GM18873 (cell line): ENCODE results near the gene RAB12.
"Not testable (repeated sequence)": the region's sequence is repeated elsewhere in the genome, so short reads cannot be mapped to it uniquely, and the experiment has no call there.

Experiments used
- ATAC-seq: cut with Tn5 transposase; IDR thresholded peaks from one replicate; pipeline ENCODE4 v1.9.1; 2021; ENCODE audit warnings: mild to moderate bottlenecking, moderate library complexity, moderate number of reproducible peaks; ENCODE audit not compliant: unreplicated experiment, low FRiP score

RAB12 gene

GRCh38 chr18:8610459-8610851, 1.2 kb downstream of the RAB12 start:
- no peak for ATAC-seq

- no peak for ATAC-seq
Observed at GRCh38 chr18:8611916-8612576, 2.8 kb downstream of the RAB12 start.

GRCh38 chr18:8614875-8615274, 5.6 kb downstream of the RAB12 start:
- no peak for ATAC-seq

- ATAC-seq: no peak
Observed at GRCh38 chr18:8615397-8616027, 6.3 kb downstream of the RAB12 start.

GRCh38 chr18:8616028-8616401, 6.8 kb downstream of the RAB12 start:
- no peak for ATAC-seq

GRCh38 chr18:8617907-8618306, 8.7 kb downstream of the RAB12 start:
- ATAC-seq: no peak

GRCh38 chr18:8619041-8619440, 9.8 kb downstream of the RAB12 start:
- no peak for ATAC-seq

GRCh38 chr18:8619835-8620577, 10.8 kb downstream of the RAB12 start:
- ATAC-seq: no peak

GRCh38 chr18:8620845-8621244, 11.6 kb downstream of the RAB12 start:
- no peak for ATAC-seq

GRCh38 chr18:8622625-8623024, 13.4 kb downstream of the RAB12 start:
- ATAC-seq: not testable (repeated sequence)

GRCh38 chr18:8623549-8624106, 14.4 kb downstream of the RAB12 start:
- peak; percentile 74 for ATAC-seq

- no peak for ATAC-seq
Observed at GRCh38 chr18:8625461-8626092, 16.3 kb downstream of the RAB12 start.

- ATAC-seq: no peak
Observed at GRCh38 chr18:8626414-8627106, 17.3 kb downstream of the RAB12 start.

GRCh38 chr18:8627107-8627472, 17.9 kb downstream of the RAB12 start:
- ATAC-seq: no peak

GRCh38 chr18:8627540-8627939, 18.3 kb downstream of the RAB12 start:
- ATAC-seq: no peak

GRCh38 chr18:8629602-8630001, 20.4 kb downstream of the RAB12 start:
- no peak for ATAC-seq

- ATAC-seq: no peak
Observed at GRCh38 chr18:8630546-8630945, 21.3 kb downstream of the RAB12 start.

GRCh38 chr18:8631265-8631664, 22.0 kb downstream of the RAB12 start:
- no peak for ATAC-seq

- no peak for ATAC-seq
Observed at GRCh38 chr18:8632386-8632785, 23.1 kb downstream of the RAB12 start.

- no peak for ATAC-seq
Observed at GRCh38 chr18:8634508-8634907, 25.3 kb downstream of the RAB12 start.
